ENCODE results near the gene TCN1.

GRCh38 chr11:59875856-59876519 is 9.7 kb upstream of the TCN1 start:
- TF ChIP-seq POLR2A (IDR thresholded peaks at IDR 0.05) (no peak), CTCF (IDR thresholded peaks at IDR 0.05) (no peak)
